Stimulated activated memory B cell treated with anti-CD40 and anti-IgM and Interleukin-4, amounts not matched to agents 10 μg/mL and 1 μg/mL and 100 μg/mL, for 72 hours (primary cell): Measurements from ENCODE around the gene INHBC.
"Not testable (repeated sequence)": the region's sequence is repeated elsewhere in the genome, so short reads cannot be mapped to it uniquely, and the experiment has no call there.

Experiments
- ATAC-seq: fragments of 150-1000 bp; cut with Tn5 transposase; 2 replicates; pipeline ENCODE4 v1.10.0; 2021
- H3K27ac Mint-ChIP-seq: one replicate; pipeline ENCODE4 v1.8.0; 2022; ENCODE audit warnings: mild to moderate bottlenecking, mixed read lengths
- H3K27me3 Mint-ChIP-seq: one replicate; pipeline ENCODE4 v1.8.0; 2022; ENCODE audit warnings: mixed read lengths
- H3K36me3 Mint-ChIP-seq: one replicate; pipeline ENCODE4 v1.8.0; 2022; ENCODE audit warnings: mixed read lengths
- H3K4me1 Mint-ChIP-seq: one replicate; pipeline ENCODE4 v1.8.0; 2022; ENCODE audit warnings: mixed read lengths
- H3K4me3 Mint-ChIP-seq: one replicate; pipeline ENCODE4 v1.8.0; 2022; ENCODE audit warnings: mild to moderate bottlenecking, moderate library complexity, mixed read lengths
- H3K9me3 Mint-ChIP-seq: one replicate; pipeline ENCODE4 v1.8.0; 2022; ENCODE audit warnings: mixed read lengths

The INHBC gene

GRCh38 chr12:57434517-57435223 is at the start of gene INHBC:
Gene INHBC (plus strand): TSS chr12:57434784. CDS start chr12:57434887, 103 bp downstream.
- H3K27me3 Mint-ChIP-seq, result no peaks in the 10 kb centered on the region
- no peak within 1 kb of the TSS for H3K4me3 Mint-ChIP-seq
- no peaks in the 10 kb centered on the region for H3K9me3 Mint-ChIP-seq
- ATAC-seq, result no peak
- H3K36me3 Mint-ChIP-seq, result no peaks in the 10 kb centered on the region
- peak within 1 kb of the TSS; percentile 5 for H3K27ac Mint-ChIP-seq
- peaks cover 14% of the 10 kb centered on the region for H3K4me1 Mint-ChIP-seq

- Mint-ChIP-seq H3K27ac (peak overlapping the region; percentile 17), H3K27me3 (no peaks in the 10 kb centered on the region), H3K36me3 (peaks cover 38% of the 10 kb centered on the region), H3K4me3 (no peak overlapping the region), H3K9me3 (no peaks in the 10 kb centered on the region), H3K4me1 (peaks cover 14% of the 10 kb centered on the region)
- ATAC-seq, result peak; percentile 65
Measured at GRCh38 chr12:57385586-57385985, 49.0 kb upstream of the INHBC start.

GRCh38 chr12:57386187-57386720 is 48.3 kb upstream of the INHBC start:
- no peak overlapping the region for H3K4me3 Mint-ChIP-seq
- H3K27ac Mint-ChIP-seq, result no peak overlapping the region
- H3K9me3 Mint-ChIP-seq, result no peaks in the 10 kb centered on the region
- peaks cover 12% of the 10 kb centered on the region for H3K4me1 Mint-ChIP-seq
- no peaks in the 10 kb centered on the region for H3K27me3 Mint-ChIP-seq
- no peak for ATAC-seq
- peaks cover 35% of the 10 kb centered on the region for H3K36me3 Mint-ChIP-seq

GRCh38 chr12:57388425-57388824 is 46.2 kb upstream of the INHBC start:
- Mint-ChIP-seq H3K36me3 (peaks cover 37% of the 10 kb centered on the region), H3K4me3 (no peak overlapping the region), H3K27ac (no peak overlapping the region), H3K9me3 (no peaks in the 10 kb centered on the region), H3K27me3 (no peaks in the 10 kb centered on the region), H3K4me1 (peaks cover 12% of the 10 kb centered on the region)
- no peak for ATAC-seq

GRCh38 chr12:57389033-57389432 is 45.6 kb upstream of the INHBC start:
- Mint-ChIP-seq H3K27ac (no peak overlapping the region), H3K27me3 (no peaks in the 10 kb centered on the region), H3K4me3 (no peak overlapping the region), H3K9me3 (no peaks in the 10 kb centered on the region), H3K36me3 (peaks cover 43% of the 10 kb centered on the region), H3K4me1 (peaks cover 12% of the 10 kb centered on the region)
- no peak for ATAC-seq

- peaks cover 12% of the 10 kb centered on the region for H3K4me1 Mint-ChIP-seq
- H3K4me3 Mint-ChIP-seq, result no peak overlapping the region
- peaks cover 50% of the 10 kb centered on the region for H3K36me3 Mint-ChIP-seq
- ATAC-seq, result no peak
- H3K27me3 Mint-ChIP-seq, result no peaks in the 10 kb centered on the region
- no peak overlapping the region for H3K27ac Mint-ChIP-seq
- no peaks in the 10 kb centered on the region for H3K9me3 Mint-ChIP-seq
Measured at GRCh38 chr12:57390174-57390573, 44.4 kb upstream of the INHBC start.

- H3K27ac Mint-ChIP-seq, result no peak overlapping the region
- ATAC-seq, result no peak
- peaks cover 37% of the 10 kb centered on the region for H3K36me3 Mint-ChIP-seq
Measured at GRCh38 chr12:57395121-57395520, 39.5 kb upstream of the INHBC start.

GRCh38 chr12:57397441-57397840 is 37.1 kb upstream of the INHBC start:
- H3K4me1 Mint-ChIP-seq, result peaks cover 4% of the 10 kb centered on the region
- H3K4me3 Mint-ChIP-seq, result no peak overlapping the region
- no peak overlapping the region for H3K27ac Mint-ChIP-seq
- no peaks in the 10 kb centered on the region for H3K27me3 Mint-ChIP-seq
- ATAC-seq, result no peak
- H3K9me3 Mint-ChIP-seq, result no peaks in the 10 kb centered on the region
- peaks cover 30% of the 10 kb centered on the region for H3K36me3 Mint-ChIP-seq

More at GRCh38 chr12:57395121-57395520, 39.5 kb upstream of the INHBC start:
- no peak overlapping the region for H3K4me3 Mint-ChIP-seq
- H3K27me3 Mint-ChIP-seq, result no peaks in the 10 kb centered on the region
- H3K9me3 Mint-ChIP-seq, result no peaks in the 10 kb centered on the region
- peaks cover 11% of the 10 kb centered on the region for H3K4me1 Mint-ChIP-seq

- not testable (repeated sequence) for H3K27ac Mint-ChIP-seq, H3K4me3 Mint-ChIP-seq, H3K9me3 Mint-ChIP-seq, H3K4me1 Mint-ChIP-seq, ATAC-seq, H3K27me3 Mint-ChIP-seq
- peaks cover 15% of the 10 kb centered on the region for H3K36me3 Mint-ChIP-seq
Measured at GRCh38 chr12:57399718-57400463, 34.7 kb upstream of the INHBC start.

GRCh38 chr12:57401165-57401564 is 33.4 kb upstream of the INHBC start:
- no peaks in the 10 kb centered on the region for H3K9me3 Mint-ChIP-seq
- no peaks in the 10 kb centered on the region for H3K27me3 Mint-ChIP-seq
- no peak overlapping the region for H3K27ac Mint-ChIP-seq
- no peak overlapping the region for H3K4me3 Mint-ChIP-seq
- peaks cover 6% of the 10 kb centered on the region for H3K36me3 Mint-ChIP-seq
- peaks cover 14% of the 10 kb centered on the region for H3K4me1 Mint-ChIP-seq
- ATAC-seq, result no peak

- H3K27me3 Mint-ChIP-seq, H3K27ac Mint-ChIP-seq, H3K9me3 Mint-ChIP-seq, H3K36me3 Mint-ChIP-seq, H3K4me3 Mint-ChIP-seq, ATAC-seq: not testable (repeated sequence)
- peaks cover 14% of the 10 kb centered on the region for H3K4me1 Mint-ChIP-seq
Measured at GRCh38 chr12:57402156-57402555, 32.4 kb upstream of the INHBC start.

- H3K27ac Mint-ChIP-seq, result no peak overlapping the region
- no peak for ATAC-seq
Measured at GRCh38 chr12:57404966-57405640, 29.5 kb upstream of the INHBC start.

GRCh38 chr12:57410534-57410933 is 24.1 kb upstream of the INHBC start:
- Mint-ChIP-seq H3K27me3 (no peaks in the 10 kb centered on the region), H3K9me3 (no peaks in the 10 kb centered on the region), H3K36me3 (no peaks in the 10 kb centered on the region), H3K4me1 (peaks cover 24% of the 10 kb centered on the region), H3K4me3 (no peak overlapping the region), H3K27ac (no peak overlapping the region)
- ATAC-seq, result no peak

More at GRCh38 chr12:57404966-57405640, 29.5 kb upstream of the INHBC start:
- H3K36me3 Mint-ChIP-seq, result no peaks in the 10 kb centered on the region
- H3K27me3 Mint-ChIP-seq, result no peaks in the 10 kb centered on the region
- peaks cover 16% of the 10 kb centered on the region for H3K4me1 Mint-ChIP-seq
- no peak overlapping the region for H3K4me3 Mint-ChIP-seq
- H3K9me3 Mint-ChIP-seq, result no peaks in the 10 kb centered on the region

- not testable (repeated sequence) for H3K27ac Mint-ChIP-seq, H3K27me3 Mint-ChIP-seq, H3K4me3 Mint-ChIP-seq, H3K9me3 Mint-ChIP-seq, H3K36me3 Mint-ChIP-seq, ATAC-seq
- H3K4me1 Mint-ChIP-seq, result peaks cover 42% of the 10 kb centered on the region
Measured at GRCh38 chr12:57414160-57414559, 20.4 kb upstream of the INHBC start.

GRCh38 chr12:57415088-57415487 is 19.5 kb upstream of the INHBC start:
- Mint-ChIP-seq H3K27ac (no peak overlapping the region), H3K4me3 (no peak overlapping the region), H3K9me3 (no peaks in the 10 kb centered on the region), H3K27me3 (no peaks in the 10 kb centered on the region), H3K4me1 (peaks cover 46% of the 10 kb centered on the region), H3K36me3 (peaks cover 13% of the 10 kb centered on the region)
- ATAC-seq, result no peak
